Stimulated activated CD4-positive, alpha-beta T cell treated with anti-CD3 and anti-CD28 coated beads, TNF-alpha, amount 100 ng/mL, for 1 hour (primary cell): ENCODE measurements around the gene CDH4.

Experiments used
- DNase-seq, 3 donors: peaks; one replicate each; pipeline ENCODE4 v3.0.0-alpha.2; 2020; ENCODE audit warnings: low read depth in 3 of 3, low spot score in 1 of 3

The CDH4 gene

GRCh38 chr20:61300709-61301108, 48.6 kb downstream of the CDH4 start:
- no peak for DNase-seq

- DNase-seq = no peak
Measured at GRCh38 chr20:61301711-61302525, 49.9 kb downstream of the CDH4 start.

- no peak for DNase-seq
Measured at GRCh38 chr20:61303217-61303616, 51.2 kb downstream of the CDH4 start.

GRCh38 chr20:61303675-61304074, 51.6 kb downstream of the CDH4 start:
- DNase-seq = no peak

GRCh38 chr20:61304750-61305149, 52.7 kb downstream of the CDH4 start:
- DNase-seq = no peak

- no peak for DNase-seq
Measured at GRCh38 chr20:61306937-61307475, 54.9 kb downstream of the CDH4 start.

GRCh38 chr20:61307686-61308476, 55.8 kb downstream of the CDH4 start:
- DNase-seq = no peak

GRCh38 chr20:61308477-61308774, 56.4 kb downstream of the CDH4 start:
- no peak for DNase-seq

GRCh38 chr20:61310954-61311353, 58.9 kb downstream of the CDH4 start:
- no peak for DNase-seq

GRCh38 chr20:61311656-61312387, 59.8 kb downstream of the CDH4 start:
- DNase-seq = no peak

- DNase-seq = no peak
Measured at GRCh38 chr20:61312925-61313324, 60.9 kb downstream of the CDH4 start.

- no peak for DNase-seq
Measured at GRCh38 chr20:61313396-61313795, 61.3 kb downstream of the CDH4 start.

GRCh38 chr20:61314326-61315010, 62.4 kb downstream of the CDH4 start:
- no peak for DNase-seq

- no peak for DNase-seq
Measured at GRCh38 chr20:61315319-61315718, 63.3 kb downstream of the CDH4 start.

GRCh38 chr20:61316346-61316745, 64.3 kb downstream of the CDH4 start:
- no peak for DNase-seq

GRCh38 chr20:61317966-61318530, 66.0 kb downstream of the CDH4 start:
- DNase-seq = no peak

GRCh38 chr20:61320691-61321425, 68.8 kb downstream of the CDH4 start:
- DNase-seq = no peak

- no peak for DNase-seq
Measured at GRCh38 chr20:61321481-61321880, 69.4 kb downstream of the CDH4 start.

GRCh38 chr20:61322151-61322865, 70.2 kb downstream of the CDH4 start:
- no peak for DNase-seq
